ENCODE data around the gene EGFR.

The EGFR gene

DNA sequence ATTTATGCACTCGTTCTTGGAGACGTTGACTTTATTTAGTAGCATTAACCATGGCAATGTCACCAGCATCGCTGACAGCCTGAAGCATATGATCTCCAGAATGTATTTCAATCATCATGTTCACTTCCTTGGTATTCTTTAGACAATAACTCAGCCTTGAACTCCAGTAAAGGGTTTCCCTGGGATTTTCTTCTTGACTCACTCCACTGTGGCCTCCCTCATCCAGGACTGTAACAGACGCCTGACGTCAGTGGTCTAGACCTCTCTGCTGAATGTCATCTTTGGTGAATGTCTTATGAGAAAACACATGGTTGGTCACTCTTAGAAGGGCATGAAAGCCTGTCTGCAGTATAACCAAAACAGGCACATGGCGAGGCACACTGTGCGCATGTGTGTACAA lies 64.4 kb downstream of the EGFR start:
- DNase-seq: peak; percentile 70

DNA sequence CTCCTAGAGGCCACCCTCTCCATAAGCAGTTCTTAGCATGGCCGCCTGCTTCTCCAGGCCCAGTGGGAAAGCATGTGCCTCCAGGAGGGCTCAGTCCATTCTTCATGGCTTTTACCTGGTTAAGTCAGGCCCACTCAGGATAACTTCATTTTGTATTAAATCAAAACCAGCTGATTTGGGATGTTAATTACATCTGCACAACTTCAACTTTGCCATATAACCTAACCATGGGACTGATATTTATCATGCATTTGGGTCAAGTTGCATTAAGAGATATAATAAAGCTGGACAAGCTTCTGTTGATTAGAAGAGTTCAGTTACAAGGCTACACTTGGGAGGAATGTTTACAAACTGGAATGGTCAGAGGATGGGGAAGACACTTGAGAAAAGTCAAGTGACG lies 65.5 kb downstream of the EGFR start:
- no peak for DNase-seq

DNA sequence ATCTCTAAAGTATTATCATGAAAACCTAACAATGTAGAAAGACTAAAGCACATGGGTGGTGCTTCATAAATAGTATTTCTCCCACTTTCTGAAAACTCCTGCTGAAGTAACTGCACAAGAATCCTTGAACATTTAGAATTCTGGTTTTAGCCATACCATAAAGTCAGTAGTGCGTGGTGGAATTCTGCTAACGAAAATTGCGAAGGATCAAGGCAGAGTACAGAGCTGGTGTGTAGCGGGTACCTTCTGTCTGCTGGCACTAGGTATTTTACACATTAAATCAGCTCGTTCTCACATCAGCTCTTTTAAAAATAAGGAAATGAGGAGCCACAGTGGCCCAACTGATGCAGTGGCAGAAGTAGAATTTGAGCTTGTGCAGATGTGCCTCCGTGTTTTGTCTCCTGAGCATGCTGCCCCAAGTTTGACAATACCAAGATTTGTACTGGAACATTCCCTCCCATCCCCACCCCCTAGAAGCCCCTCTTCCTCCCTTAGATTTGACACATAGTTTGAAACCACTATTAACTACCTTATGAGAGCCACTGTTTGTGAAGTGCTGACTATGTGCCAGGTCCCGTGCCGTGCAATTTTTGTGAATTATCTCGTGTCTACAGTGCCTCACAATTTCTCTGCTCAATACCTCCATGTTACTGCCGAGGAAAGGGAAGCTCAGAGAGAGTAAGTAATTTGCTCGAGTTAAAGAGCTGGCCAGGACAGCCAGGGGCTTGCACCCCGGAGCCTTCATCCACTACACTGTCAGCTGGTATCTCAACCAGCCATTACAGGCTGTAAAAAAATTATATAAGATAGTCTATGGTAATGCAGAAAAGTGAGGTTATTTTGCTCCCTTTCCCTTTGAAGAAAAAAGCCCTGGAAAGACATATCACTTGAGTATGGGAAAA lies 66.9 kb downstream of the EGFR start:
- DNase-seq: no peak

DNA sequence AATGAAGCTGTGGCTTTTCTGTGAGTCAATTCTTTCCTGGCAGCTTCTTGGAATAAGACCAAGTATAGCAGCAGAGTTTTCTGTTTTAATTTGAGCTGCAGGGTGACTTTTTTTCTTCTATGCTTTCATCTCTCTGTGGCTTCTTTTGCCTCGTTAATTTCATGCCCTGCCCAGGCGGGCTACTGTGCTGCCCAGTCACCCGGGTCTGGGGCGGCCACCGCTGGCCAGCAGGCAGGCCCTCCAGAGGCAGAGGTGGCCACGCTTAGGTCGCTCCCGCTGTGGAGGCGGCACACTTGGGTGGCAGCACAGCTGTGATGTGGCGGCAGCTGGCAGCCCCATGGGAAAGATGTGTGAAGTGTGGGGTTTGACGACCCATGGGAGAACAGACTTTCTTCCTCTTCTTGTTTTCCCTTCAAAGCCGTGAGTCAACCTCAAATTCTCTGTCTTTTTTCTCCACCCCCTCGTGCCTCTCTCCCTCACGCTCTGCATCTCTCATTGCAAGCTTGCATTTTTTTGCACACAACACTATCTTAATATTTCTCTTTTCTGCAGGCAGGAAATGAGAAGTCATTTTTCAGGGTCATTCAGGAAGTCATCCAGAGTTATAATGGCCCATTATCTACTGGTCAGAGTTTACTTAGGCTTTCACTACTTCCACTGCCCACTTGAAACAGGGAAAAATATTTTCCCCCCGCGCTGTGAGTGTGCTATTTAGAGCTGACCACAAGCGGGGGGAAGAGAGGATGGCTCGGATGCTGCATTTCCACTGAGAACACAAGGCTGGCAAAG lies 67.8 kb downstream of the EGFR start:
- DNase-seq: peak; percentile 95

DNA sequence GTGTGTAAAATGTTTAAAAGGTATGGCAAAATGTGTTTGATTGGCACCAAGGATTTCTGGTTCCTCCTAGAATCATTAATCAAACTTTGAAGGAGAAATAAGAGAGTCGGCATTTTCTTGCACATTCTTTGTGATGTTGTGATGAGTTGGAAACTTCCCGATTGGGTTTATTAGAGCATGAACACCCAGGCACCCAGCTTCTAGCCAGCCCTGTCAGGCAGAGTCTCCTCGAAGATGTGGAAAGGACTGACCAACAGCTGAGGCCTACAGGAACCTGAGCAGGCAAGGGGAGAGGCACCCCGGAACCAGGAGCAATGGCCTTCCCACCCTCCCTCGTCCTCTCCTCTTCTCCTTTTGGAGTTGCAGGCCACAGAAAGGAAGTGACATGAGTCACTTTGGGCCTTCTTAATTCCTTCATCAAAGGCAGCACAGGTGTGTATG lies 68.7 kb downstream of the EGFR start:
- no peak for DNase-seq

DNA sequence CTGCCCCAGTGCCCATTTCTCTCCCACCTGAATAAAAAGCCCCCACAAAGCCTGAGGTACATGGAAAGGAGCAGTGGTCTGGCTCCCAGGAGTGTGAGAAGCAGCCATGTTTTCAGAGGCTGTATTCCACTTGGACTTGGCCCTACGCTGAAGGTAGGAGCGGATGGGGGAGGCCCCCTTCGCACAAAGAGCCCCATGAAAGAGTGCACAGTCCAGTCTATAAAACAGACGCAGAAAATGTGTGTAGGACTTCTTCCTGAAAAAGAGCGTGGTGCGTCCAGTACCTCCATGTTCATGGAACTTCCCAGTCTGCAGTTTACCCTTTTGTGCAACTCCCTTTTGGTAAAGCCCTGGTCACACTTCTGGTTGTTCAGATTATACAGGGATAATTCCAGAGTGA lies 69.3 kb downstream of the EGFR start:
- DNase-seq: no peak

DNA sequence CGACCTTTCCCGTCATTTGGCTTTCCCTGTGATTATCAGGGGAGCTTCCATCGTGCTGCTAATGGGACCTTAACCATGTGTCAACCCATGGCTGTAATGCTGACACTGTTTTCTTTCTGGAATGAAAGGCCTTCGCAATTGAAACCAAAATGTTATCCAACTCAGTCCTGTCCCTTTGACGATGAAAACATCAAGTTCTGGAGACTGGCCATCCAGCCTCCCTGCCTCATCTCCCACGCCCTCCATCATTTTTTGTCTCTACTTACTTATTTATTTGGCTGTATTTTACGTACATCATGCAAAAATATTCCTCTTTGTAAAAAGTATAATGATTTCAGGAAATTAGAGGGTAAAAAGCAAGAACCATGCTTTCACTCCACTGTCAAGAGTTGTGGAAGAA lies 69.8 kb downstream of the EGFR start:
- no peak for DNase-seq

DNA sequence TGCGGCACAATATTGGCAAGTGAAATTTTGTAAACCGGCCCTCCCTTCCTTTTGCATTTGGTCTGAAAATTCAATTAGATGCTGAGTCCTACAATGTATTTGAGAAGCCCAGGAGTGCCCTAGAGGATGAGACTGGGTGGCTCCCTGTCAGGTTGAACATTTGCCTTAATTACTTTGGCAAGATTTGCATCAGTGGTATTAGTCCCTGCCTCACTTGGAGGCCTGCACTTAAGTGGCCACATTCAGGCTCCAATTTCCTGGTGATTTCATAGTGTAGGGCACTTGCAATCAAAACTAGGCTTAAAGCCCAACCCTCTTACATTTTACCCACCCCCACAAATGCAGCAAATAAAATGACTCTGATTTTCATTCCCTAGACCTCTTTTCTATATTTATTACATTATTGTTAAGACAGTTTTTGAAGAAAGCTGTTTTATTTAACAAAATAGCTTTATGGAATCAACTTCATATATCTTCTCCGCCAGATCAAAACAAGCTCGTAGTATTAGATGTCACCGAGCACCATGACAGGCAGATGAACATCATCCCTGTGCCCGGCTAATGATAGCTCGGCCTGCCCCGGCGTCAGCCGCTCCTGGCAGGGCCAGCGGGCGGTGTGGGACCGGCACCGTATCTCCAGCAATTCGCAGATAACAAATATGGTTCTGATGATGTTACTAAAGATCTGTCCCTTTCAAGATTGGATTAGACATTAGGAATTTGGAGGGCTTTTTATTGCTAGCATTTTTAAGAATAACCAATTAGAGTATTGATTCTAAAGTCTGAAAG lies 73.6 kb downstream of the EGFR start:
- DNase-seq: no peak

DNA sequence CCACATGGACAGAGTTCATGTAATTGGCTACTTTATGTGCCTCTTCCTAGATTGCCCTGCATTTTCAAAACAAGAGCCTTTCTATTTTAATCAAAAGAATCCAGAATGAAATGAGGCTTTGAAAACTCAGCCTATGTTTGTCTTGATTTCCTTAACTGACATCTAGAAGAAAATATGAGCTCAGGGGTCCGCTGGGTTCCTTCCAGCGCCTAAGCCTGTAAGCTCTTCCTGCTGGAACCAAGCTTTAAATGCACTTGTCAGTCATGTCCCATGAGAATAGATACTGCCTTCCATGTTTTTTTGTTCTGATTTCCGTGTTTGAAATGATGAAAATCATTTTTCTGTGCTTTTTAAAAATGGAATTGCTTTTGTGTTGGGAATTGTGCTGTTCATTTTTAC lies 74.2 kb downstream of the EGFR start:
- no peak for DNase-seq

DNA sequence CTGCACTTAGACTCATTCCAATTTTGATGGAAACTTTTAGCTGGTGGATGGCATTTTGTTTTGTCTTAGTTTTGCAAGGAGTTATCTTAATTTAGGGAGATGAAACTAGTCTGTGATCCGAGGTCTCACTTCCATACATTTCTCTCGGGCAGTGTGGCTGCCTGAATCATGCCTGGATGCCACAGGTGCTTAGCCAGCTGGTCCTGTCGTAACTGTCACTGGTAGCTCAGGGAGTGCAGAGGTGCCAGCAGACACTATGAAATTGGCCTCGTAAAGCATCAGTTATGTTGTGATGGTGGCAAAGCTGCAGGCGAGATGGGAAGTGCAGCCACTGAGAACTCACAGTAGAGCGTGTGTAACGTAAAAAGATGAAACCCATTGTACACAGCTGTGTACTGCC lies 74.9 kb downstream of the EGFR start:
- DNase-seq: no peak

DNA sequence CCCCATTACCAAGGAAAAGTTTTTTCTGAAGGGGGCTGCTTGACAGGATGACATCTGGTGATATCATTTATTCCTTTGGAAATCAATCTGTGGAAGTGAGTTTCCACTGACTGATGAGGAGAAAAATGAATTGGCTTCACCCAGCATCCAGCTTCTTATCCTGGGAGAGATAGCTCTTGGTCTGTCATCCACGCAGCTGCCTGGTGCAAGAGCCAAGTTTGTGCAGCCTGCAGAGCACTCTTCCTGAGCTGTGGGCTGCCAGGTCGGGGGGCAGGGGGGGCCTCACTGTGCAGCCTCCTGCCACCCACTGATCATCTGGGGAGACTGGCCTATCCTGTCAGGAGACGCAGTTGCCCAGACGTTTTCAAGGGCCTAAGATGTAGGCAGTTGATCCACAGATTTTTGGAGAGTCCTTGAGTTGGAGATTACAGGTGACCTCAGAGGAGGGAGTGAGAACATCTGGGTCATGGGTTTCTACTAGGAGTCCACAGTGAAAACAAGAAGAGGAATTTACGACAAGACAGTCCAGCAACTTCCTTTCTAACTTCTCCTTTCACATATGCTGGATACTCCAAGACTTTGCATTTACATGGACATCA lies 75.4 kb downstream of the EGFR start:
- DNase-seq: no peak

DNA sequence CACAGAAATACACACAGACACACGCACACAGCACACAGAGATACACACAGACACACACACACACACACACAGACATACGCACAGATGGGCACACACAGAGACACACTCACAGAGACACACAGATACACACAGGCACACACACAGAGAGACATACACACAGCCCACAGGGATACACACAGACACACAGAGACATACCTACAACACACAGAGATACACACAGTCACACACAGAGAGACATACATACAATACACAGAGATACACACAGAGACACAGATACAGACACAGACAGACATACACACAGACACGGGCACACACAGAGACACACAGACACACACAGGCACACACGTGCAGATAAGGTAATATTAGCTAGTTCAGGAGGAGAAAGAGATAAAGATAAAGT lies 76.9 kb downstream of the EGFR start:
- DNase-seq: no peak

DNA sequence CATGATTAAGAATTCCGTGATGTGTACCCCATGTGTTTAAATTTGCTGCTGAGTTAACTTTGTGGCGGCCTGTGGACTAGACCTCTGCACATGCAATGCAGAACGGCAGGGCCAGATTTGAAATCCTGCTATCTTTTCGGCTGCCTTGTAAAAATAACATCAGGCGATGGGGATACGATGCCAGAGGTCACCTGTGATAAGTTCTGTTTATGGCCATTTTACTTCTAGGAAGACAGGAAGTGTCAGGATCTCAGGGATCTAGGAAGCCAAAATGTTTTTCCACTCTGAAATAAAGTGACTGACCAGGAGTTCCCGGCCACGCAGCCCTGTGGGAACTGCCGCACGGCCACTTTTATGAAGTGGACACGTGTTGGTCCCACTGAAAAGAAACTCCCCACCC lies 77.5 kb downstream of the EGFR start:
- no peak for DNase-seq

DNA sequence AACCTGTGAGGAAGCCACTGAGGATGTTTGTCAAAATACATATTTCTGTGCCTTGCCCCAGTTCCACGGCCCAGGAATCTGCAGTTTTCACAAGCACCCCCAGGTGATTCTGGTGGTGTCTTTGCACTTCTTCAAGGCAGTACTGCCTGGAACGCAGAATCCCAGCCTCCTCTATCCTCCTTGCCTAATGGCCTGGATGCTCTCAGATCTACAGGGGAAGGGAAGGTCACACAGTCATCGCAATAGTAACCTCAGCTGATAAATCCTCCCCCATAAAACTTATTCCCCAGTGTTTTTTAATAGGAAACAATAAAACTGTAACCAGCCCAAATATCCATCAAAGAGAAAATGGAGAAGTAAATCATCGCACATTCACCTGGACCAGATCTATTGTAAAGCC lies 78.3 kb downstream of the EGFR start:
- no peak for DNase-seq

DNA sequence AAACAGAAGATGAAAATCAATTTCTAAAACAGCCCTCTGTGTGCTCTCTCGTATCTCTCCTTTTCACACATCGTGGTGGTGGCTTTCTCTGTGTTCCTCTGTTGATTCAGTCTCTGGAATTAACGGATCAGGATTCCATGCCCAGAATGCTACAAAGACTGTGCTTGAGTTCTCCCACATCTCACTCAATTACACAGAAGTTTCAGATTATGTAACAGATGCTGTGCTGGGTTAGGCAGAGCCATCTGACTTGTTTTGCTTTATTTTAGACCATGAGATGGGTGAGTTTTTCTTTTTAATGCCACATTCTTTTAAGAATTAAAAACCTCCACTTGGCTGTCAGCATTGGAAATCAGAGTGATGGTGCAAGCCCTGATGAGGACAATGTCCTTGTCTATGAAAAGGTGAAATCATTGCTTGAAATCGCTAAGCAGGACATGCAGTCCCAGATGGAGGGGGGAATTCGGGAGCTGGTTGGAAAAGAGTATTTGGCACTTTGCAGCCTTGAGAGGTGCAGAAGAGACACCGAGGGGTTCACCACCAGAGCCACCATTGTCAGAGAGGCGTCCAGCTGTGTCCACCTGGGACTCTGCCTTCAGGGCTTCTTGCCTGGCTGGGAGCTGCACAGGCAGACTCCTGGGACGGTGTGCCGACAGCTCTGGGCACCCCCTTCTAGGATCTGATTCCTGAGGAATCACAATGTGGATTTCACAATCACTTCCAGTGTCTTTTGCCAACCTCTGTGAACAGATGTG lies 80.4 kb downstream of the EGFR start:
- DNase-seq: no peak

DNA sequence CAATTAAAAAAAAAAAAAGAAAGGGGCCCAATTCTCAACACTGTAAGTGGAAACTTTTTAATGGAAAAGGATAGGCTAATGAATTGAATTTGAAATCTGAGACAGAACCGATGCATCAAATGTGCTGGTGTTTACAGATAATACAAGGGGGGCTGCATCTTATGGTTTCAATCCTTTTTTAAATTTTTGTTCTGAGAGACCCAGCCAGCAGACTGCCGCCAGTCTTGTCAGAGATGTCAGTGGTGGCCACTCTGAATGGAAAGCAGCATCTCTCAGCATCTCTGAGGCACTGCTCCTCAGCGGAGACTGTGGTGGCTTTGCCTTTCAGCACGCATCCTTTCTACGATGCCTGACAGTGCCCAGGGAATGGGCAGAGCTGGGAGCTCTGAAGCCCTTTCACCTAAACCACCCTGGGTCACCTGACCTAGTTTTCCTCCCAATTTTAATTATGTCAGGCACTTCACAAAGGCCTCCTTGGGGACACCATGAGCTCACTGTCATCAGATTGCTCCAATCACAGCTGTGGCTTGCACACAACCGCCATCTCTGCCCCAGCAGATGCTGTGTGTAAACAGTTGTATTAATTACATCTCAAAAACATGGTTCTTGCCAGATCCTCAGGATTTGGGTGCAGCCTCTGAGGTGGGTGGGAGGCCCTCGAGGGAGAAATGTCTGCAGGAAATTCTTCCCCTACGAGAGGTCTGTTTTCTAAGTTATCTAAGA lies 81.2 kb downstream of the EGFR start:
- no peak for DNase-seq

DNA sequence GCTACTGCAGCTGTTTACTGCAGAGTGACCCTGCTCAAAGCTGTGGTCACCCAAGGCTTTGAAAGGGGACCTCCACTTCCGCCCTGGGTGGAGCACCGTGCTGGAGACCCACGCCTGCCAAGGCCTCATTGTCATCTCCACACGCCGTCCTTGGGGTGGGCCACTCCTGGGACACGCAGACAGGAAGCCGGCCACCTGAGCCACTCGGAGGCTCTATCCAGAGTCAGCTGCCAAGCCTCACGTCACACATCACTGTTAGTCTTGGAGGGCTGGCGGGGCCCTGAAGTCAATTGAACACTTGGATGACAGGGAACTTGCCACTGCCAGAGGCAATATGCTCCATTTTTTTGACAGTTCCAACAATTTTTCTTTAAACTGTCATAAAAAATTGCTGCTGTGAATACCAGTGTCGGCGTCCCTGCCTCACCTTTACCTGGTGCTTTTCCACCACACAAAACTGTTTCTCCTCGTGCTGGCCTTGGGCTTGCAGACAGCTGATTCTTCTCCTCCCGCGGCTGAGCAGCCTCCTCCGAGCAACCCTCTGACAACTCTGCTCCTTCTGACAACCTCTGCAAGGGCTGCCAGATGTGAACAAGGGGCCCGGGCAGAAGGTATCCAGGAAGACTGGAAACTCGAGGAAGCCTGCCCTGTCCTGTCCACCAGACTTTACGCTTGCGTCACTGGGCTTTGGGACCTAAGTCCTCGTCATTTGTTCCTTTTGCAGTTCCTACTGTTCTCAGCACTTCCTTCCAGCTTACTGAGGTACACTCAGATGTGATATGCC lies 81.9 kb downstream of the EGFR start:
- no peak for DNase-seq

DNA sequence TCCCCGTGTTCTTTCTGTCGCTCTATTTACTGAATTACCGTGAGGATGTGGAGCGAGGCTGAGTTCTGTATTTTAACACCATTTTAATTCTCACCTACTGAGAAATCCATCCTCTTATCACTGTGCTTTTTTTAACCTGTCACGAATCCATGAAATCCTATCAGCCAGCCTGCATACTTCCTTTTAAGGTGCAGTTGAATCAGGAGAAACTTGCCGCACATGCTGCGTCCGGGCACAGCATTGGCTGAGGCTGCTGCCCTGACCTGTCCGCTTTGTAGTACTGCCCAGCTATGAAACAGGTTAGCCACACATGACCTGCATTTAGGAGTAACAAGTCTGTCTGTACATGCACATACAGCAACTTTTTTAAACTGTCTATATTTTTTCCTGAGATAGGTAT lies 82.5 kb downstream of the EGFR start:
- no peak for DNase-seq

DNA sequence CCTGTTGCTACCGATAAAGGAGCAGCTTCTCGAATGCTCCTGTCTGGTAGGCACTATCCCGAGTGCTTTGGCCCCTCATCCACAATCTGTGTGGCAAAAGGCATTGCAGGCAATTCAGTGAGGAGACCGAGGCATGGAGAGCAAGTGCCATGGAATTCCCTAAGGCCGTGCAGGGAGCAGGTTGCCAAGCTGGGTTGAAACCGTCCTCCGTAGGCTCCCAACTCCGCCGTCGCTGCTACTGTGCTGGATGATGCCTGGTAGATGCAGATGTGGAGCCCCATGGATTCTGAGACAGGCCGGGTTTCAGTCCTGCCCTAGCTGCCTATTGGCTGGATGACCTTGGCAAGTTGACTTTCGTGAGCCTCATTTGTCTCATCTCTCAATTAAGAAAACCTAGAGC lies 85.3 kb downstream of the EGFR start:
- DNase-seq: no peak

DNA sequence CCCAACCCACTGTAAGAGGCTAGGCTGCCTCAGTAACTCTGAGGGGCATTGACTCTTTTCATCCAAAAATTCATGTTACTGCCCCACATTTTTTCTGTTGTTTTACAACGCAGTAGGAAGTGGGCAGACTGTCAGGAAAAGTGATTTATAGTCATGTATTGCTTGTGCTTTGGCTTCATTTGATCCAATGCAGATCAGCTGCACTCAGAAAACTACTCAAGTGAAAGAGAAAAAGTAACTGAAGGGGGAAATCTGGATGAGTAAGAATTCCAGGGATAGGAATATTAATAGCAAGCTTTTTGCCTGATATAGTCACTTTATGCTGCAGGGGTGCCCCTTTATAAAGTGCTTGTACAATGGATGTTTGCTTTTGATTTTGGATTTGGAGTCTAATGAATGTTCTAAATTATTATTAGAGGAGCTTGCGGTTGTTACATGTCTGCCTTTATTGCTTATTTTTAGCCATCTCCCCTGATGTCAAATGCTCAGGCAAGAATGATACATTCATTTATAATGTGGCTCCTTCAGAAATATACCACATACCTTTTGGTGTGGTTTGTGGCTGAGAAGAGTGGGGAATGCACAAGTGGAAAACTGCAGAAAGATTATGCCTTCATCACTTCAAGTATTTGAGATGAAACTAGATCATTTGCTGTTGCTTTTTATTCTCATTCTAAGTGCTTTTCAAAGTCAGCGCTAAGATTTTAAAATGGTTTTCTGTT lies 86.1 kb downstream of the EGFR start:
- peak; percentile 58 for DNase-seq
